ENCODE results near the gene ATXN10.
A peak's percentile ranks its signal among the peaks of the same experiment; 100 is the strongest.

ATXN10 gene

DNA sequence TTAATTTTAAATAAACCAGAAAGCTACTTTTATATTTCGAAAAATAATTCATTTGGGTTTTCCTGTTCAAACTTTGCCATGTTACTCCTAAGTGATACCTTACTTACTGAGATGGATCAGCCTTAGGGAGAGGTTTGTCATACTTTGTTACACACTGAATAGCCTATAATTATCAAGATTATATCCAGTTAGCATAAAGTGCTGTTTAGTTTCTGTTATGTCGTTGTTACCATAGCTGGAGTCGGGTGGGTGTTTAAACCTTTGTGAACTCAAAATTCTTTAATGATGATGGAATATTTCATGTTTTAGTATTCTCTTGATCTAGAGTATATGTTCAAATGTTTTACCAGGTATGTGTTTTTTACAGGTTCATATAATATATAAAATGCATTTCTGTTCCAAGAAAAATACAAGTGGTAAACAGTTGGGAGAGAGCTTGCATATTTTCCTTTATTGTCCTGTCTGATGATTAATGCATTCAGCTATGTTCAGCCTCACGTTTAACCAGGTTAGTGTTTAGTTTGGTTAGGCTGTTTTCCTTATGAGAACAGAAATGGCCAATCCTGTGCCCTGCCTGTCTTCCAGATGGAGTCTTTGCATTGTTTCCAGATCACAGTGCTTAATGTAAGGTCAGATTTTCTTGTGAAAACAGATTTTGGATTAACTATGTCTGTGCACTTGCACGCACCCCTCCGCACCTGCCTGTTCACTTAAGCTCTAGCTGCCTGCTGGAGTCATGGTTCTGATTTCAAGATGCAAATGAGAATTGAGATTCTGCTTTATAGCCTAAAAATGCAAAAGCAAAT, 105.6 kb downstream of the ATXN10 start:
- TF ChIP-seq, protein P1, sequence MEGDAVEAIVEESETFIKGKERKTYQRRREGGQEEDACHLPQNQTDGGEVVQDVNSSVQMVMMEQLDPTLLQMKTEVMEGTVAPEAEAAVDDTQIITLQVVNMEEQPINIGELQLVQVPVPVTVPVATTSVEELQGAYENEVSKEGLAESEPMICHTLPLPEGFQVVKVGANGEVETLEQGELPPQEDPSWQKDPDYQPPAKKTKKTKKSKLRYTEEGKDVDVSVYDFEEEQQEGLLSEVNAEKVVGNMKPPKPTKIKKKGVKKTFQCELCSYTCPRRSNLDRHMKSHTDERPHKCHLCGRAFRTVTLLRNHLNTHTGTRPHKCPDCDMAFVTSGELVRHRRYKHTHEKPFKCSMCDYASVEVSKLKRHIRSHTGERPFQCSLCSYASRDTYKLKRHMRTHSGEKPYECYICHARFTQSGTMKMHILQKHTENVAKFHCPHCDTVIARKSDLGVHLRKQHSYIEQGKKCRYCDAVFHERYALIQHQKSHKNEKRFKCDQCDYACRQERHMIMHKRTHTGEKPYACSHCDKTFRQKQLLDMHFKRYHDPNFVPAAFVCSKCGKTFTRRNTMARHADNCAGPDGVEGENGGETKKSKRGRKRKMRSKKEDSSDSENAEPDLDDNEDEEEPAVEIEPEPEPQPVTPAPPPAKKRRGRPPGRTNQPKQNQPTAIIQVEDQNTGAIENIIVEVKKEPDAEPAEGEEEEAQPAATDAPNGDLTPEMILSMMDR (IDR thresholded peaks at IDR 0.05; ENCODE audit: poor library complexity, severe bottlenecking): no peak
- Histone ChIP-seq H3K27ac (ENCODE audit: poor library complexity, severe bottlenecking) (peak overlapping the region; percentile 94), H3K4me1 (ENCODE audit: insufficient read depth, poor library complexity, severe bottlenecking) (peaks cover 31% of the 10 kb centered on the region), H3K4me3 (ENCODE audit: severe bottlenecking) (no peak overlapping the region), H3K9me3 (ENCODE audit: severe bottlenecking) (no peaks in the 10 kb centered on the region), H3K36me3 (ENCODE audit: low read depth) (no peaks in the 10 kb centered on the region; the same call in 1 of the 2 replicates), H3K27me3 (ENCODE audit: insufficient read depth, poor library complexity, severe bottlenecking) (no peaks in the 10 kb centered on the region)
- ATAC-seq (ENCODE audit: low read depth) (peak; percentile 90), DNase-seq (ENCODE audit: low spot score) (no peak)

DNA sequence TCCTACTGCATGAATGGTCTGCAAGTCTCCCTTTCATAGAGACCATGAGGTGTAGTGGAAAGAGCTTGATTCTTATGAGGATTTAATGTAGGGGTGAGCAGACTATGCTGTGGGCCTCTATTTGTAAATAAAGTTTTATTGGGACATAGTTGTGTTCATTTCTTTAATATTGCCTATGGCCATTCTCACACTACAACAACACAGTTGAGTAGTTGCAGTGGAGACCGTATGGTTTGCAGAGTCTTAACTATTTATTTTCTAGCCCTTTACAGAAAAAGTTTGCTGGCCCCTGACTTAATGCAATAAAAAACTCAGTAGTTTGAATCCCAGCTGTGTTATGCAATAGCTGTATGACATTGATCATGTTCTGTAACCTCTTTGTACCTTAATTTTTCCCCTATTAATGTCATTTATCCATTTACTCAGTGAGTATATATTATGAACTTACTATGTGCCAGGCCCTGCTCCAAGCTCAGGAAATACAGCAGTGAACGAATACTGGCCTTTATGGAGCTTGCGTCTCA, 106.3 kb downstream of the ATXN10 start:
- ATAC-seq (ENCODE audit: low read depth) (no peak), DNase-seq (ENCODE audit: low spot score) (no peak)
- no peaks in the 10 kb centered on the region; the same call in 1 of the 2 replicates for H3K36me3 ChIP-seq (ENCODE audit: low read depth)
- H3K4me3 ChIP-seq (ENCODE audit: severe bottlenecking): no peak overlapping the region
- peak overlapping the region; percentile 94 for H3K27ac ChIP-seq (ENCODE audit: poor library complexity, severe bottlenecking)
- peaks cover 31% of the 10 kb centered on the region for H3K4me1 ChIP-seq (ENCODE audit: insufficient read depth, poor library complexity, severe bottlenecking)
- H3K27me3 ChIP-seq (ENCODE audit: insufficient read depth, poor library complexity, severe bottlenecking): no peaks in the 10 kb centered on the region
- H3K9me3 ChIP-seq (ENCODE audit: severe bottlenecking): no peaks in the 10 kb centered on the region
- TF ChIP-seq, protein P1 (IDR thresholded peaks at IDR 0.05; ENCODE audit: poor library complexity, severe bottlenecking): no peak

DNA sequence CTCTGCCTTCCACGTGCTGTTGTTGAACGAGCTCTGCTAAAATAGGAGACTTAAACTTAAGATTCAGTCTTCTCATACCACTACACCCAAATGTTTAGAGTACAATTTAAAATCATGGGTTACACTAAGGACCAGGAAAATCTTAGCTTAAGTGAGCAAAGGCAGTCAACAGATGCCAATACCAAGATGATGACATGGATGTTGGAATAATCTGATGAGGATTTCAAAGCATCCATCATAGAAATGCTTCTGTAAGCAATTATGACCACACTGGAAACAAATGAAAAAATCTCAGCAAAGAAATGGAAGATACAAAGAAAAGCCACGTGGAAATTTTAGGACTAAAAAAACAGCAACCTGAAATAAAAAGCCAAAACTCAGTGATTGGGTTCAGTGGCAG, 109.8 kb downstream of the ATXN10 start:
- Histone ChIP-seq H3K27me3 (ENCODE audit: insufficient read depth, poor library complexity, severe bottlenecking) (no peaks in the 10 kb centered on the region), H3K9me3 (ENCODE audit: severe bottlenecking) (no peaks in the 10 kb centered on the region), H3K4me3 (ENCODE audit: severe bottlenecking) (no peak overlapping the region), H3K4me1 (ENCODE audit: insufficient read depth, poor library complexity, severe bottlenecking) (peaks cover 40% of the 10 kb centered on the region), H3K36me3 (ENCODE audit: low read depth) (no peaks in the 10 kb centered on the region; the same call in 1 of the 2 replicates), H3K27ac (ENCODE audit: poor library complexity, severe bottlenecking) (peak overlapping the region; percentile 29)
- TF ChIP-seq, protein P1 (IDR thresholded peaks at IDR 0.05; ENCODE audit: poor library complexity, severe bottlenecking): no peak
- ATAC-seq (ENCODE audit: low read depth): no peak
- DNase-seq (ENCODE audit: low spot score): no peak

DNA sequence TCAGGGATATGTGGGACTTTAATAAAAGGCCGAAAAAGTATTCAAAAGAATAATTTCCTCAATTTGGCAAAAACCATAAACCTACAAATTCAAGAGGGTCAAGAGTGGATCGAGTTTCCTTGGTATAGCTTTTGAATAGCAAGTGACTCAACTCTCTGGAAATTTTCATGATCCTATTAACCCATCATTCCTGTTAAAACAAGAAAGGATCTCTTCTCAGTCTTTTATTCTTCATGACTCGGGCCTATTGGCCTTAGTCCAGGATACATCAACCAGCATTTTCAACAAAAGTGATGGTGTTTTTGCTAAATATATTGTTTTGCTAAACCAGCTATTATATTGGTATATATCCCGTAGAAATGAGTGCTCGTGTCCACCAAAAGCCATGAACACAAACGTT, 110.3 kb downstream of the ATXN10 start:
- H3K27me3 ChIP-seq (ENCODE audit: insufficient read depth, poor library complexity, severe bottlenecking): no peaks in the 10 kb centered on the region
- TF ChIP-seq, protein P1 (IDR thresholded peaks at IDR 0.05; ENCODE audit: poor library complexity, severe bottlenecking): no peak
- DNase-seq (ENCODE audit: low spot score): no peak
- no peaks in the 10 kb centered on the region for H3K9me3 ChIP-seq (ENCODE audit: severe bottlenecking)
- H3K27ac ChIP-seq (ENCODE audit: poor library complexity, severe bottlenecking): peak overlapping the region; percentile 29
- no peaks in the 10 kb centered on the region; the same call in 1 of the 2 replicates for H3K36me3 ChIP-seq (ENCODE audit: low read depth)
- H3K4me3 ChIP-seq (ENCODE audit: severe bottlenecking): no peak overlapping the region
- H3K4me1 ChIP-seq (ENCODE audit: insufficient read depth, poor library complexity, severe bottlenecking): peaks cover 35% of the 10 kb centered on the region
- ATAC-seq (ENCODE audit: low read depth): no peak

DNA sequence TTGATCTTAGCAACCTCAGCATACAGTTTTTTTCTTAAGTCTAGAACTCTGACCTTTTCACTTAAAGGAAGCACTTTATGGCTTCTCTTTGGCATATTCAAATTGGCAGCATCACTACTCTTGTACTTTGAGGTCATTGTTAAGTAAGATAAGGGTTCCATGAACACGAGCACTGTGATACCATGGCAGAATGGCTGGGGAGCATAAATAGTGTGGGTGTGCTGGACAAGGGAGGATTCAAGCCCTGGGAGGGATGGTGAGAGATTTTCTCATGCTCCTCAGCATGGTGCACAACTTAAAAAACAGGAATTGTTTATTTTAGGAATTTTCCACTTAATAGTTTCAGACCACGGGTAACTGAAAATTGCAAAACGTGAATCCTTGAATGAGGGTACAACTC, 111.4 kb downstream of the ATXN10 start:
- peaks cover 27% of the 10 kb centered on the region for H3K4me1 ChIP-seq (ENCODE audit: insufficient read depth, poor library complexity, severe bottlenecking)
- ATAC-seq (ENCODE audit: low read depth) (no peak), DNase-seq (ENCODE audit: low spot score) (no peak)
- TF ChIP-seq, protein P1 (IDR thresholded peaks at IDR 0.05; ENCODE audit: poor library complexity, severe bottlenecking): no peak
- no peaks in the 10 kb centered on the region for H3K9me3 ChIP-seq (ENCODE audit: severe bottlenecking)
- no peak overlapping the region for H3K27ac ChIP-seq (ENCODE audit: poor library complexity, severe bottlenecking)
- H3K4me3 ChIP-seq (ENCODE audit: severe bottlenecking): no peak overlapping the region
- no peaks in the 10 kb centered on the region; the same call in 1 of the 2 replicates for H3K36me3 ChIP-seq (ENCODE audit: low read depth)
- H3K27me3 ChIP-seq (ENCODE audit: insufficient read depth, poor library complexity, severe bottlenecking): no peaks in the 10 kb centered on the region

Data from RWPE2 (cell line).